Fibroblast of mammary gland (primary cell): Measurements from ENCODE around the gene KCNIP2.

Source experiments
- DNase-seq: peaks from one replicate; pipeline ENCODE4 v3.0.0-alpha.2; 2010; ENCODE audit warnings: low read depth
- H3K4me3 ChIP-seq: 2 replicates; pipeline ENCODE4 v1.5.1; 2011; ENCODE audit warnings: low read depth, mild to moderate bottlenecking, low read length, moderate library complexity; ENCODE audit not compliant: control insufficient read depth
- TF ChIP-seq, protein P1 (sequence below): conservative IDR thresholded peaks from 2 replicates; pipeline ENCODE4 v1.5.1; 2011; ENCODE audit warnings: low read depth, low read length, inconsistent platforms; ENCODE audit not compliant: control insufficient read depth, insufficient read depth

KCNIP2 gene

DNA sequence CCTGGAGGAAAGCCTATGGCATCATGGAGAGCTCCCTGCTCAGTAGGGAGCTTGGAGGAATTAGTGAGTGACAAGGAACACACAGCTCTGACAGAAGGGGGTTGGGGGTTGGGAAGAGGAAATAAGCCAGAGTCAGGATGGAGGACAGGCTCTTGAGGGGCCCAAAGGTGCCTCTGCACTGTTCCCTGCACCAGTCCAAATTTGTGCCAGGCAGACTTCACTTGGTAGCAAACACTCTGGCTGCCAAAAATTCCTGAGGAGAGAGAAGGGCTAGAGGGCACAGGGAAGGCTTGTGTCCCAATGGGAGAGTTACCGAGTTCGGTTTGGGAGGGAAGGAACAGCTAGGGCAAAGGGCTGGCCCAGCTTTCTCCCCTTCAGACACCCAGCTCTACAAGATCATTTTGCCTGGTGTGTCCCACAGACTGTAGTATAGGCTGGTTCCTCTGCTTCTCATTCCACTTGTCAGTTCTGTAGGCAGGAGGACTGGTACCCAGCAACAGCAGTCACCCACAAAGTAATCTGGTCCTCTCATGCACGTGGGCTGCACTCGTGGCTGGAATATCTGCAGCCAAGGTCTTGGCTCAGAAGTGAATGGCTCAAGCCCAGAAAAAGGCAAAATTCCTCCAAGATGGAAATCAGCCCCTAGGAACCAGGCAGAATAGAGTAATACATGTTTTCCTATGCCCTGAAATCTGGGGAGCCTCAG is 8.0 kb upstream of the KCNIP2 start:
- DNase-seq = peak; percentile 23
- TF ChIP-seq, protein P1, sequence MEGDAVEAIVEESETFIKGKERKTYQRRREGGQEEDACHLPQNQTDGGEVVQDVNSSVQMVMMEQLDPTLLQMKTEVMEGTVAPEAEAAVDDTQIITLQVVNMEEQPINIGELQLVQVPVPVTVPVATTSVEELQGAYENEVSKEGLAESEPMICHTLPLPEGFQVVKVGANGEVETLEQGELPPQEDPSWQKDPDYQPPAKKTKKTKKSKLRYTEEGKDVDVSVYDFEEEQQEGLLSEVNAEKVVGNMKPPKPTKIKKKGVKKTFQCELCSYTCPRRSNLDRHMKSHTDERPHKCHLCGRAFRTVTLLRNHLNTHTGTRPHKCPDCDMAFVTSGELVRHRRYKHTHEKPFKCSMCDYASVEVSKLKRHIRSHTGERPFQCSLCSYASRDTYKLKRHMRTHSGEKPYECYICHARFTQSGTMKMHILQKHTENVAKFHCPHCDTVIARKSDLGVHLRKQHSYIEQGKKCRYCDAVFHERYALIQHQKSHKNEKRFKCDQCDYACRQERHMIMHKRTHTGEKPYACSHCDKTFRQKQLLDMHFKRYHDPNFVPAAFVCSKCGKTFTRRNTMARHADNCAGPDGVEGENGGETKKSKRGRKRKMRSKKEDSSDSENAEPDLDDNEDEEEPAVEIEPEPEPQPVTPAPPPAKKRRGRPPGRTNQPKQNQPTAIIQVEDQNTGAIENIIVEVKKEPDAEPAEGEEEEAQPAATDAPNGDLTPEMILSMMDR = no peak
- no peak overlapping the region for H3K4me3 ChIP-seq

DNA sequence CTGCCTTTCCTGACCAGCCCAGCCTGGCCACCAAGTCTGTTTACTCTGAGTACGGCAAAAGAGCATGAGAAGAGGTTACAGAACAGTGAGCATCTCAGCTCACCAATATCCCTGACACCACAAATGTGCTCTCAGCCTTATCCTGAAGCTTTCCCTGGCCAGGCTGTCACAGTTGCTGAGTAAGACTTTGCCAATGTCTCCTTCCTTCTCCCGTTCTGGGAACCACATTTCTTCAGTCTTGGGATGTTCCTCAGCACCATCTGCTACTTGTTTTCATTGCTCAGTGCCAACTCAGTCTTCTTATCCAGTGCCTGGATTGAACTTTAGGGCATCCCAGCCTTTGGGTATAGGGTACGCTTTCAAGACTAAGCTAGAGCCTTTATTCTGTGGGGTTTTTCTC is 7.1 kb upstream of the KCNIP2 start:
- H3K4me3 ChIP-seq = no peak overlapping the region
- no peak for DNase-seq
- TF ChIP-seq, protein P1 = no peak

DNA sequence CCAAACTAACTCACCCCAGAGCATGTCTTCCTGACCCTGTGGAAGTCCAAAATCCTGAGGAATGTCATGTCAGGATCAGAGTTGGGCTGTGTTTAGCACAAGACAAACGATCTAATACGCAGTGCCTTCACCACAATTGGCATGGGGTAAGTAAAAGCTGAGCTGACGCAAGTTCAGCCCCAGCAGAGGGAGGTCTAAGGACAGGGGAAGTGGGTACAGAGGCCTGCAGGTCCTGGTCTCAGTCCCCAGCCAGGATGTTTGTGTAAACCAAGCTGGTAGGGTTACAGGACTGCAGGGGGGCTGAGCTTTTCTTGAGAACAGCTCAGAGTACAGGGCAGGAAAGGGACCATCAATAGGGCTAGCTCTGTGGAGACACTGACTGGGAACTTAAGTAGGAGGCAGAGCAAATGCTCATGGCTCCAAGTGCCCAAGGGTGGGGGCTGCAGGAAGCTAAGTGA is 5.3 kb upstream of the KCNIP2 start:
- TF ChIP-seq, protein P1 = no peak
- H3K4me3 ChIP-seq = no peak overlapping the region
- no peak for DNase-seq

DNA sequence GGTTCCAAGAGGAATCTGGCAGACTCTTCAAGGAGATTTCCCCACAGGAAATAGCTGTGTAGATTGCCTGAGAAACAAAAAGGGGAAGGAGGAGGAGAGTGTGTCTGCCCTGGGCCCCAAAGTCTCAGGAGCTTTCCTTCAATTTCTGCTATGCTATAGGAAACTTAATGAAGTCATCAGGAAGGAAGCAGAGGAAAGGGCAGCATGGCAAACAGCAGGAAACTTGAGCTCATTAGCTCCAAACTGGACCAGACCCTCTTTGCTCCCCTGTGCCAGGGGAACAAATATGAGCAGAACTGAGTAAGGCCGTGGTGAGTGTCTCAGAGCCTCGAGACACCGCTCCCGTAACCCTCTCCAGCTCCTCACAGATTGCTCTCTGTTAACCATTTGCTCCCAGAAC is 4.8 kb upstream of the KCNIP2 start:
- DNase-seq = no peak
- no peak overlapping the region for H3K4me3 ChIP-seq
- TF ChIP-seq, protein P1 = no peak

DNA sequence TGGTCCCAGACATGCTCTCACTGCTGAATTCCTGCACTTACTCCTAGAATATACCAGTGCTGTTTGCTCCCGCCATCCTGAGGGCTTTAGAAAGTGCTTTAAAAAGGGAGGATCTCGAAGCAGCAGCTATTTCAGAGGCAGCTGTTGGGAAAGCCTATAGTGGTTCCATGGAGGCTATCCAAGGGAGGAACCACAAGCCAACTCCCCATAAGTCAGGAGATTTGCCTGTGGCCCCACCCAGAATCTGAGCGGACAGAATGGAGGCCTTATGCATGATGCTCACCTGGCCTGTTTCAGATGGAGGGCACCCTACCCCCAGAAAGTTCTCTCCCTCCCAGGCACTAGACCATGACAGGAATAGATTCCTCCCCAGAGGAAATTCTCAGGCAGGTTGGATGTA is 2.3 kb upstream of the KCNIP2 start:
- DNase-seq = no peak
- TF ChIP-seq, protein P1 = no peak
- no peak overlapping the region for H3K4me3 ChIP-seq

DNA sequence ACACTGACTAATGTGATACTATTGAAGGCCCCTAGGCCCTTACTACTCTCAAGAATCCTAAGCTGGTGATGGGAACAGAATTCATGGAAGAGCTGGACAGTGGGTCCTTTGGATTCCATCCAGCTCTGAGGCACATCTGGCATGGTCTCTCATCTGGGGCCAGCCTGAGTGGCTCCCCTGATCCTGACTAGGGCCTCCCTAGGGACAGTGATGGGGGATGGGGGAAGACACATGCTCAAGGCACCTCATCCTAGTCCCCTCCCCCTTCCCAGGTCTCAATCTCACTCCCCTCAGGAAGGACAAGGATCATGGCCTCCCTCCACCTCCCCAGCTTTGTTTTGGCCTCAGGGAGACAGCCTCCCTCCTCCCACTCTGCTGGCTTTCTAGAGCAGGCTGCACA is 1.8 kb downstream of the KCNIP2 start:
- TF ChIP-seq, protein P1 = no peak
- H3K4me3 ChIP-seq = no peak overlapping the region
- no peak for DNase-seq

DNA sequence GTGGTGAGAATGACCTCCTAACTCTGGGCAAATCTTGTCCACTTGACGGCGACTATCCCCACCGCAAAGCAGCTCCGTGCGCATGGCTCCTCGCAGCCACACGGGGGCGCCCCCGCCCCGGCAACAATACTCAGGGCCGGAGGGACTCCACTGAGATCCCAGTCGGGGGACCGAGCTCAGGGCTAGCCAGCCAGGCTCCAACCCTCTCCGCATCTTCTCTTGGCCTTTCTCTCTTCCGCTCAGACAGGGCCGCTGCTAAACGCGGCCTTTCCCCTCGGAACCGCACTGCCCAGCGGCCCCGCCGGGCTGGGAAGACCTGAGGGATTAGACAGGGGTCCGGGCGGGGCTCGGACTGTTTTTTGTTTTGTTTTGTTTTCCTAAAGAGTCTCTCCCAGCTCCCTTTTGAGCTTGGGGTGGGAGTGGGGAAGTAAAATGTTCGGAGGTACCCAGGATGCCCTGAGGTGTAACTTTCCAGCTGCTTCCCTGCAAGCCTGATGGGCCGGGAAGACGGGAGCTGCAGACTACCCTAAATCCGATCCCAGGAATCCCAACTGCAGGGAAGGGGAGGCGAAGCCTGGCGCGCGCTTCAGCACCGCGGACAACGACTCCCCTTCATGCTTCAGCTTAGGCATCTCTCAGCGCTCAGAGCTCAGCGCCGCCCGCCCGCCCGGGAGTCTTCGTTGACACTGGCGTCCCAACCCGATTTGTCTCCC is 2.7 kb downstream of the KCNIP2 start:
- TF ChIP-seq, protein P1 = peak; percentile 92
- peak; percentile 80 for DNase-seq
- H3K4me3 ChIP-seq = peak overlapping the region; percentile 37
